AML-193 (cell line): Measurements from ENCODE around the gene NXPH1.

Experiments used
- DNase-seq, 2 experiments: peaks; one replicate each; lab custom pipeline; 2025; lab: John Stamatoyannopoulos, UW

NXPH1 gene

DNA sequence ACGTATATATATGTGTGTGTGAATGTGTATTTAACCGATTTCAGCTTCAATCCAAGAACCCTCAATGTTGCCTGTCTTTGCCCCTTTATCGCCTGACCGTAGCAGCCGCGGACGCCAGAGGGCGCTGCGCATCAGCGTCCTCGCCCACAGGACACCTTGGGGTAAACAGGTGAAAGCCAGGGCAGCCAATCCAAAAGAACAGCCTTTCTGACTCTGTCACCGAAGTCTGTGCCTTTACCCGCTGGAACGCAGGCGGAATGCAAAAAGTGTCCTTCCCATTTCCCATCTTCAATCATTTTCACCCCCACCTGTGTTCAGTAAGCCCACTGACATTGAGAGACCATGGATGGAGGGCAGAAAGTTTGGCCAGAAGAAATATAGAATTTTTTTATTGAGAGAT, 3.6 kb downstream of the NXPH1 start:
- peak; percentile 6 to 14 for DNase-seq

DNA sequence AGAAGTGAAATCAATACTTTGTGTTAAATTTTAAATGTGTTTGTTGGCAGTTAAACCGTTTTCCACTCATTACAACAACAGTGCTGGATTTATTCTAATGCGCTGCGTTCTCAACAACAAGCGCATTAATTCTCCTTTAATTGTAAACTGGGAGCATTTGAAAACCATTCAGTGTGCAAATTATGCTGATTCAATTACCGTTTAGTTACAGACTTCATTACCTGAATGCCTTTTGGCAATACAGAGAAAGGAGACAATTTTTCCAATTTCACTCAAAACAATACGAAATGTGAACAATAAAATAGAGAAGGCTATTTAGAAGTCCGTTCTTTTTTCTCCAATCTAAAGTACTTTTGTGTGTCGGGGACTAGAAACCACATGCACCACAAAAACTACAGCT, 4.2 kb downstream of the NXPH1 start:
- DNase-seq = no peak

DNA sequence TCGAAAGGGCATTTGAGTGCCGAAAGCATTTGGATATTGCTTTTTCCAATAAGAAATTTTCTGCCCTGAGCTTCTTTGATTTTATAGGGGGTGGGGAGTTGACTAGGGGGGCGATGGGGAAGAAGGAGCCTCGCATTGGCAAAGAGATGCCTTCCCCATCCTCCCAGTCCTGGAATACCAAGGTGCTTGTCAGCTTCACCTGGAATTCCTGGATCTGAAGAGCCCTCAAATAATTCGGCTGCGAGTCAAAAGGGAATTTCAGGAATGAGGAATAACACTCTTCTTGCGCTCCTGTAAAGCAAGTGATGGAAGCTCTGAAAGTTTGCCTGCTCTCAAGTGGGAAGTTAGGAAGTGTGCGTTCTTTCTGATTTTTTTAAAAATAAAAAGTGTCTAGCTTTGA, 7.3 kb downstream of the NXPH1 start:
- no peak for DNase-seq

DNA sequence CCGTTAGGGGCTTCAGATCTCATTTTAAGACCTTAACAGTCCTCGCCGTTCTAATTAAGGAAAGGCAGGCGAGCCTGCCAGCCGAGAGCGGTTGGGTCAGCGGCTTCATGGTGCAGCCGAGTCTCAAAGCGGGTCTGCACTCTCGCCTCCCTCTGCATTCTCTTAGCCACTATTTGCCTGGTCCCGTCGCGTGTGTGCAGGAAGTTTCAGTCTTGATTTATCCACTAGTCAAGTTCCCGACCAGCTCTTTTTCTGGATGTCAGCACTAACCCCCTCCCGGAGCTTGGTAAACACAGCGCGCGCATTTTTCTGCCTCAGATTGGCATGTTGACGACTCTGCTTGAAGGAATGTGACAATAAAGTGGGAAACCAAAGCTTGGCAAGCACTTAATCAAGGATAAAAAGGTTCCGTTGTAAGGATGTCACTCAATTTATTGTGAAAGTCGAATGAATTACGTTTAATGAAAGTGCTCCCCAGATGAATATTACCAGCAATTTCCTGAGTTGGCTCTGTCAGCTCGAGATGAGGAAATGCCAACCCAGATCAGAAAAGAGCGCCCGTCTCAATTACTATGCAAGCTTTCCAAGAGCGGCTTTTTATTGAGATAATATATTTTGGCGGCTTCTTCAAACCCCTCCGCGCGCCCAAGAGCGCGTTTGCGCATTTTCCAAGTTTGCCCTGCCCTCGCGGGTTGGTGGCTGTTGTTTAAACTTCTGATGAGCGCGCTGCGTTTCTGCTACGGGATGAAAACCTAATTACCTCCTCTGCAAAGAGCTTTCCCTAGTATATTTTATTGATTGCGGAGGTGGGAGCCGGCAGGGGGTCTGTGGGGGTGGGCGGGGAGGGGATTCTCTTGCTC, 7.9 kb downstream of the NXPH1 start:
- DNase-seq = no peak

DNA sequence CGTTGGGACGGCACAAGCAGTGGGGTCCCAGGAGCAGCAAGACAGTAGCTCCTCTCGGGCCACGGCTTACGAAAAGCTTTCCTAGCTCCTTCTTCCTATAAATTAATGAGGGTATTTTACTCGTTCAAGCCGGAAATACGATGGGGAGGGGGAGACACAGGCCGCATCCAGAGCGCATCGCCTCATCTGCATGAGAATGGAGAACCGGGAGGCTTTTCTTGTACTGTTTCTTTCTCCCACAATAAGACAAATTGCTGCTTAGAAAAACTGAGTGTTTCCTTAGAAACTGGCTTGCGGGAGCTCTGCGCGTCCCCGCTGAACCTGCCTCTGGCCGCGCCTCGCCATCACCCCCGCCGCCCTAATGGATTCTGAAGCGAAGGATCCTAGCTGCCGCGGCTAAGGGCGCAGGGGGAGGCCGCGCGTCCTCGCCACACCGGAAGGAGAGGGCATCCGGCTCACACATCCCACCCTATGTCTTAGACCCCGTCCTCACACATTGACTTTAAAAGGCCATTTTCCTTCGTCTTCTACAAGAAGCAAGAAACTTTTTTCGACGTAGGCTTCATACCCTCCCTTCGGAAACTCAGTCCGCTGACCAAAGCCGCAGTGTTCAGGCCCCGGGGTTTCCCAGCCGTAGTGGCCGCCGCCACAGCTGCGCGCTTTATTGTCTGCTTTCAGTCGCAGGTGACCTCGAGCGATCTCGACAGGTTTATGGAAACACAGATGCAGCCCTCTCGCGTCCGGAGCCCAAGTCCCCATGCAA, 8.8 kb downstream of the NXPH1 start:
- DNase-seq = no peak

DNA sequence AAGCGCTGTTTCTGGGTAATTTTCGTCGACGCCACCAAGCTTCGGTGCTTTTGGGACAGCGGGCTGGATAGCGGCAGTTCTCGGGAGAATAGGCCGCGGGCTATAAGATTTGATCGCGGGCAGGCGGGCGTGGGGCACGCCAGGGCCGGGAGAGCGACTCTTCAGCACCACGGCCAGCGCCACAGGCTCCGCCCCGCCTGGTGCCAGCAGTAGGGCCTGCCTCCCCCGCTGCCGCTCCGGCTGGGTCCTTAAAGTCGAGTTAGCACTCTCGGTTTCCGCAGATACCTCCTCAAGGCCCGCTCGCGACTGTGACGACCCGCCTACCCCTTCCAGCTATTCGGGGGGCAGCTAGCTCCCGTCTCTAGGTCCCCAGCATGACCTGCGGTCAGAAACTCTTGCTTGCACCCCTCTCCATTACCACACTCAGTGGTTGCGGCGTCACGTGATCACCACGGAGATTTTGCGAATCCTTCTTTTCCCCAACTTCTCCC, 9.4 kb downstream of the NXPH1 start:
- no peak for DNase-seq

DNA sequence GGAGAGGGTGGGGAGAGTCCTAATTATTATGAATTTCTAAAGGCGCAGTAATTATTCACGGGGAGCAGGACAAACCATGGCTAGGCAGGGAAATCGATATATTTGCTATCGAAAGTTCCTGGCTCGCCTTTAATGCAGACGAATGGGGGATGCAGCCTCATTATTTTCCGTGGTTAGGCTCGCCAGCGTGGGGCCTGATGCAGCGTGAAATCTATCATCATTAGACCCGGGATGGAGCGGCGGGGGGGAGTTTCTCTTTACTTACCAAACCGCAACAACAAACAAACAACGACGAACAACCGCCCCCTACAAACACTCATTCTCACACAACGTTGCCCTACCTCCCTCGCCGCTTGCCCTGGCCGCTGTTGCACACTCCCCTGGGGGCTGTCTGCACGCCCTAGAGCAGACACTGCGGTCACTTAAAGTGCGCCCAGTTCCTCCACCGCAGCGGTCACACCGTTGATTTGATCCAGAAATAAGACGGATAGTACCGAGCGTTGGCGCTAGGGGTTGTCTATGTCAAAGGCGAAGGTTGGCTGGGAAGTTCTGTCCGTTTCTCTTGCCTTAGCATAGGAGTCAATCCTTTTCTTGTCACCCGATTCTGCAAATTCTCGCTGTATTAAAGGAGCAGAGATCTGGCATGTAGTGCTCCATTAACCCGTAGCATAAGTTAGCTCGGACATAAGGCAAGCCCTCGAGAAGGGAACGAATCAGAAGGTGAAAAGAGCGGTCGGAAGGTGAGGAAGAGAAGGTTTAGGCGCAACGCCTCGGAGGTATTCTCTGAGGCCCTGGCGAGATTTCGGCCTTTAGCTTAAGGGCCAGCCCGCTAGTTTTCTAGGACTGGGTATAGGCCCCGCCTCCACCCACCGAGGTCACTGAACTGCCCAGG, 10.4 kb downstream of the NXPH1 start:
- no peak for DNase-seq

DNA sequence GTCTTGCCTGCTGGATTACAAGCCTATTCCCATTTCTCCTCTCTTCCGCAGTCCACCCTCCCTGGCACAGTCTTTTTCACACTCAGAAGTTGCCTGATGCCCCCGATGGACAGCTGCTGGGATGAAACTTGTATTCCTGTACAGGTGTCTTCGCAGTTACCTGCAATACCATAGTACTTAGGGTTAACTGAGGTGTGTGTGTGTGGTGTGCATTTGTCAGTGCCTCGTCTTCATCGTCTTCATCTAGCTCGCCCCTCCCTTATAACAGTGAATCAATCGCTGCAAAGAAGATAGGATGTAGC, 11.0 kb downstream of the NXPH1 start:
- DNase-seq = no peak

DNA sequence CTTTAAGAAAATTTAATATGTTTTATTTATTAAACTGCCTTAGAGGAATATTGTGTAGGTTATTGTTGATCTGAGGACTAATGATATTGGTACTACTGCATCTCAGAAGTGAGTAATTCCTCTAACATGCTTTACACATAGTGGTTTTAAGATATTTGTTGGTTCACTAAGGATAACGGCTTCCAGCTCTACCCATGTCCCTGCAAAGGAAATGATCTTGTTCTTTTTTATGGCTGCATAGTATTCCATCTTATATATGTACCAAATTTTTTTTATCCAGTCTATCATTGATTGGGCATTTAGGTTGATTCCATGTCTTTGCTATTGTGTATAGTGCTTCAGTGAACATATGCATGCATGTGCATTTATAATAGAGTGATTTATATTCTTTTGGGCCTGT, 20.1 kb downstream of the NXPH1 start:
- no peak for DNase-seq

DNA sequence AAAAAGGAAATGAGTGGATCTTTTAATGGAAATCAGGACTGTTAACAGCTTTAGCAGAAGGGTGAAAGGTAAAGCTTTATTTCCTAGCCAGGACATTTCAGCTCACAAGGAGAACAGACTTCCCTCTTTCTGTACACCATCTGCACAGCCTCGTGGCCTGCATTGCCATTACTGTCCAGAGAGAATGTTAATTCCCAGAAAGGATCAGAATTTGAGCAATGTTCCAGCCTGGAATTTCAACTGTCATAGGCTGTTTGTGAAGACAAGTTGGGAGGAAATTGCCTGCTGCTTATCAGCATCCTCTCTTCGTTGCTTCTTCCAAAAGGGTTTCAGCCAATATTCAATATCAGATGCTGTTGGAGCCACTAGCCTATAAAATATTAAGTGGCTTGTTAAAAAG, 22.0 kb downstream of the NXPH1 start:
- no peak for DNase-seq

DNA sequence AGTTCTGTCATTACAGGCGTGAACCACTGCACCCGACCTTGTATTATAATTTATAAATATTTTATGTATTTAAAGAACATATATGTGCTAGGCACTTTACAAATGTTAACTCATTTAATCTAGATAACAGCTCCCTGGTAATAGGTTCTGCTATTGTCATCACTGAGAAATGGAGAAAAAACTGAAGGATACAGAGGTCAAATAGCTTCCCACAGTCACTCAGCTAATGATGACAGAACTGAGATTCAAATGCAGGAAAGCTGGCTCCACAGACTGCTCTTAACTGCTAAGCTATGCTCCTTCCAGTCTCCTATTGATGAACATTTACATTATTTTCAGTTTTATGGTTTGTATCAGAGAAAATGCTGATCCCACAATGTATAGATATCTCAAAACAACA, 28.9 kb downstream of the NXPH1 start:
- no peak for DNase-seq

DNA sequence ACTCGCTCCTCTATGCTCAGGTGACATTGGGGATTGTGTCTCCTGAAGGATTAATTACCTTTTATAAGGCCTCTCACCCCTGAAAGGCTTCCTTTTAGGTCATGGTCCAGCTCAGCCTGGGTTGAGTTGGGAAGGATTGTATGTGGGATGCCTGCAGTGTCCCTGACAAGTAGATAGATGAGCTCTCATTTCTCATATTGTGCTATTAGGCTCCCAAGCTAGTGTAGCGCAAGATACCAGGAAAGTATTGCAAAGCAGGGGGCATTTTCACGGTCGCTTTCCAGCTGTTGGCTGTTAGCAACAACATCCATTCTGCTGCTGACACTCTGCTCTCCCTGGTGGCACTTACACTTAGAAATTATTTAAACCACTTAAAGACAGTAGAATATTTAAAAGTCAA, 31.9 kb downstream of the NXPH1 start:
- no peak for DNase-seq

DNA sequence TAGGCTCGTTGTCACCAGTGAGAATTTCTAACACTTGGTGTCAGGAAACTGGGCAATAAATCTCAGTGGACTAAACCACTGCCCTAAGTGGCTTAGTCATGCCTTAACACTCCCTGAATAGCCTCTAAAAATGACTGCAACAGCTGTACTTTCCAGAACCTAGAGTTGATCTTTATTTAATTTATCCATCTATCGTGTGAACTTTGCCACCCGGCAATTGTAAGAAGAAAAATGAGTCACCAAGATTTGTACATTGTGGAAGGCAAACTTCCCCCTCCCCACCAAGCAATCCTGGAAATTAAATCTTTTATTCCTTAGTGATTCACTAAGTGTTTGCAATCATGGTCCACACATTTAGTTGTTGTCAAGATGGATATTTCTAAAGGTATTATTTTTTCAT, 47.1 kb downstream of the NXPH1 start:
- DNase-seq = no peak

DNA sequence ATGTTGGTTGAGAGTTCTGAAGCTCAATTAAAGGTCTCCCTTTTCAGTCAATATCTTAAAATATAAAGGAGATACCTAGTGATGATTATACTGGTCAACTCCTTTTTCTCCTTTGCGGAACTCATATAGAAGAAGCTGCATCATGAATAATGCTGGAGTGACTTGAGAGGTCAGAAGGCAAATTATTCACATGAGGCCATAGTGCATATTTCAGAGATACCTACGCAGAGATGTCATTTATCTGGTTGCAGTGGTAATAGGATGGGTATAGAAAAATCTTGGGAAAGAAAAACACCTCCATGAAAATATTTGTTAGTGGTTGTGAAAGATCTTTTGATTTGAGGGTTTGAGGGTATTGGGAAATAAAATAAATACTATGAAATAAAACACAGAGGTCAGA, 47.7 kb downstream of the NXPH1 start:
- no peak for DNase-seq

DNA sequence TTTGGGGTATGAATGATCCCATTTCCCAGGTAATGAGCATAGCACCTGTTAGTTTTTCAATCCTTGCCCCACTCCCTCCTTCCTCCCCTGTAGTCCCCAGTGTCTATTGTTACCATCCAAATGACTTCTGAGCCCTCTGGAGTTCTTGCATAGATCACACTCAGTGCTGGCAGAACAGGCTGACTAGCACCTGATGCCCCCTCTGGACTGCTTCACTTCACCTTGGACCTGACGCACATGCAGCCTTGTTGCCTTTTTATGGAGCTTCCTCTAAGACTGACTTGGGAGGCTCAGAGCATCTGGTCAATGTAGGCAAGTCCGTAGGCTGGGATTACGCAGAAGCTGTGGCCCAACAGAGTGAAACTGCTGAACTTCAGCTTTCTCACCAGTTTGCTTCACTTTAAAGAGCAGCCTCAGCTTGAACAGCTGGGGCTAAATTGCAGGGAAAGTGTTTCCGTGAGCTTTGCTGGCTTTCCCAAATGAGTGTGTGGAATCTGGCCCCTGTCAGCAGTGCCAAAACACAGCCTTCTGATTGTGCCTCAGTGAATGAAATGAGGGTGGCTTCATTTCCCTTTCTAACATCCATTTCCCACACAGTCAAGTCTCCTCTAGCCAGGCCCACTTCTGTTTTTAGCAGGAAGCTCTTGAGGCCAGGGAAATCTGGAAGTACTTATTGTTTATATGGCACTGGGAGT, 48.5 kb downstream of the NXPH1 start:
- DNase-seq = no peak

DNA sequence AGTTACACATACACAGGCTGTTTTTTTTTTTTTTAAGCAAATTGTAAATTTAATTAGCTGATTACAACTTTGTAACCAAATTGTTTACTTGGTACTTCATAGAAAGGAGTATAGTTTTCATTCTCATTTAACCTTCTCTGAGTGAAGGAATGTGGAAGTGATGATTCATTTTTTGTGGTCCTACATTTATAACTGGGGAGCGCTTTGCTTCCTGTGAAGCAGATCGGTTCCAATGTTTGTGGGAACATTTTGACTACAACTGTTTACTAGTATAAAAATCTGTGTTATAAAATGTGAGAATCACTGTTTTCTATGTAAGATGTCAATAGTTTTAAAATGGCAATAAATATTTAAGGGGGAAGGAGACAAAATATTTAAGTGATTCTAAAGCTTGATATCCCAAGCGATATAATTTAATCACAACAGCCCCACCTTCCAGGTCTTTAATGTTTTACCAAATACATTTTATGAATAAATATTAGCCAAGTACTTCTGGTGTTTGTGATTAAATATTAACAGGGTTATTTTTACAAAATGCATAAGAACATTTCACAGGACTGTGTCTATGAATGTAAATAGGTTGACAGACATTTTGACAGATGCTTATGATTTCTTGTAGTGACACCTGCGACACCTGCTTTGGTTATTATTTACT, 57.1 kb downstream of the NXPH1 start:
- DNase-seq = no peak

DNA sequence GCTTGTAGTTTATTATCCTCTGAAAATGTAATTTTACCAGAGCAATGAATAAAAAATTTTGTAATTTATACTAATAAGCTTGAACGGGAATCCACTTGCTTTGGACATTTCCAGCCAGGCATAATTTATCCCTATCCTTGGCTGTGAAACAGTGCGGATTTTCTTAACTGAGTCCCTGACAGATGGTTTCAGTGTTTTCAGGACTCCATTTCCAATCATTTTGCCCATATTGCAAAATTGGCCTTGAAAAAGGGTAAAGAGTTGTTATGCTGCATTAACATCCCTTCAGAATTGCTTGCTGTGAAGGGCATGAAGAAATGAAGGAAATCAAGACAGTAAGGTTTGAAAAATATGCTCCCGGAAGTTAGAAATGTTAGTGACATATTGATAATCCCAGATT, 57.7 kb downstream of the NXPH1 start:
- no peak for DNase-seq

DNA sequence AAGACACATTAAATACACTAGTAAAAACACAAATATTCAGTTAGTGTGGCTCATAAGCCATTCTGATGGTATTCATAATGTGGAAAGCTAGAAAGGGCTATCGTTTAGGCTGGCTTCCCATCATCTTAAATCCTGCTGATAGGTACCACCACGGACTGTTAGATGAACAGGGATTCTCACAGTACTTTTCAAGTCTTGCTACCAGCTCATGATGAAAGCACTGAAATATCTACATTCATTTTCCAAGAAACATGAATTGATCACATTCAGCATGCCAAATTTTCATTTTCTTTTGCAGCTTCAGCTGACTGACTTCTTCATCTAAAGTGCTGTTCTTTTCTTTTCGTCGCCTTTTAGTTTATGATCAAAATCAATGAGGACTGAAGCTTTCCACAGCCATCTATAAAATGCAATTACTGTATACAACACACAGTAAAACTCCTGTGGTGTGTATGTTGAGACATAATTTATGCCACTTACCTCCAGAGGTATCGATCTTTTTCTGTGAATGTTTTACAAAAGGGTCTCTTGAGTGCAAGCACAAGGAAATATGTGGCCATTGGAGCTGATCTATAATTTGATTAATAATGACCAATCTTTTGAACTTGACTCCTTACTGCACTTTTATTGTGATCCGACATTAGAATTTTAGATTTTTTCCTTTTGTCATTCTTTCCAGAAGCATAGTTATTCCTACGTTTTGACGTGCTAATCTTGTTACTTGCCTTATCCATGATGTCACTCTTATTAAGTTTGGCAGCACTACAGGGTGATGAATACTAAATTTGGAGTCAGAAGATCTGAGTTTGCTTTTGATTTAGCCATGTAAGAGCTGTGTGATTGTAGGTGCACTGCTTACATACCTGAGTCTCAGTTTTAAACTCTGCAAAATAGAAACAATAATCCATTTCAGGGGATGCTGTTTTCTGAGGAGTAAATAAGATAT, 58.4 kb downstream of the NXPH1 start:
- no peak for DNase-seq

DNA sequence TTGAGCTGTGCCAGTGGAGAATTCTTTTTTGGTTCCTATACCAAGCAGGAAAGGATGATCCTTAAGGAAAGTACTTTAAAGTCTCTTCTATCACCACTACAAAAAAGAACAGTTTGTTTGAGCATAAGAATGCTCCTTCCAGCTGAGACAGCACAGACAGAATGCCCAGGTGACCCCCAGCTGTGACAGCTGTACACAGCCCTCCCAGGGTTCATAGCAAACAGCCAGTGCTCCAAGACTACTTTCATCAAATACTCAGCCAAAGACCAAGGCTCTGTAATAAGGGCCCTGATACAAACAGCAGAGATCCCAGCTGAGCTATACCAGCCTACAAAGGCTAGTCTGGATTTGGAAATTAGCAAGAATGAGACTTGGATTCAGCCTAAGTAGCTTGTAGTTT, 65.7 kb downstream of the NXPH1 start:
- DNase-seq = no peak

DNA sequence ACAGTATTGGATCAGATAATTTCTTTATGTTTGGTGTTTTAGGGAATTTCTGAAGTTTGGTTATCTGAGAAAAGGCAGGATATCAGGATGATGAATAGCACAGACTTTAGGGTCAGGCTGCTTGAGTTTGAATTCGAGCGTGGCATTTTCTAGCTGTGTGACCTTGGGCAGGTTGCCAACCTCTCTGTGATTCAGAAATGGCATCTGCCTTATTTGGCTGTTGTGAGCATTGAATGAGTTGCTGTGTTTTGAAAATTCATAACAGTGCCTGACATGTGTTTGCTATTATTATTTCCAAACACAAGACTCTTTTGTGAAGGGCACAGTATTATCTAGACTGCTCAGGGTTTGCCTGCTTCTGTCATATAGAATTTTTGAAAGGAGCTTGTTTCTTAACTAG, 66.9 kb downstream of the NXPH1 start:
- DNase-seq = no peak
